ENCODE results near the gene DNASE1L2.

DNA sequence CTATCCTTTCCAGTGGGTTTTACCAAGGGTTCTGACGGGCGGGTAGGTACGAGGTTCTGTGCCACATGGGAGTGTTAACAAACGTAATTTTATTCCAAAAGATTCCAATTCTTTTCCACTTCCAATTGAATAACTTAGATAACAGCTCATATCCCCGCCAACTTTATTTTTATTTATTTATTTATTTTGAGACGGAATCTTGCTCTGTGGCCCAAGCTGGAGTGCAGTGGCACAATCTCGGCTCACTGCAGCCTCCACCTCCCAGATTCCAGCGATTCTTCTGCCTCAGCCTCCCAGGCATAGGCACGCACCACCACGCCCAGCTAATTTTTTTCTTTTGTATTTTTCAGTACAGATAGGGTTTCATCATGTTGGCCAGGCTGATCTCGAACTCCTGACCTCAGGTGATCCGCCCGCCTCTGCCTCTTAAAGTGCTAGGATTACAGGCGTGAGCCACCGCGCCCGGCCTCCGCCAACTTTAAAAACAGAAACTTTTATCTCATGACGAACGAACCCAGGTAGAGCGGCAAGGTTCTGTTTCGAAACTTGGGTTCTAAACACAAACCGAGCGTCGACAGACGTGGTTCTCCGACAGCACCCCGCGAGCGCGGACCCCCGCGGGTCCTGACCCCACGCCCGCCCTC, 14.5 kb downstream of the DNASE1L2 start:
- TF ChIP-seq CTCF (IDR thresholded peaks at IDR 0.05) (no peak), POLR2A (IDR thresholded peaks at IDR 0.05) (no peak)
